Fibroblast of peridontal ligament (primary cell): ENCODE data around the gene ACTN2.

Experiments
- DNase-seq: peaks from one replicate; pipeline ENCODE4 v3.0.0-alpha.2; 2010; ENCODE audit errors: extremely low read depth

ACTN2 gene

GRCh38 chr1:236773919-236774318 is 87.6 kb downstream of the ACTN2 start:
- no peak for DNase-seq

- peak; percentile 49 for DNase-seq
These were observed 88.6 kb downstream of the ACTN2 start for GRCh38 chr1:236774926-236775325.

GRCh38 chr1:236779312-236779711 is 93.0 kb downstream of the ACTN2 start:
- no peak for DNase-seq

GRCh38 chr1:236785477-236785876 is 99.2 kb downstream of the ACTN2 start:
- no peak for DNase-seq

GRCh38 chr1:236786453-236786852 is 100.2 kb downstream of the ACTN2 start:
- no peak for DNase-seq

GRCh38 chr1:236794585-236795034 is 108.3 kb downstream of the ACTN2 start:
- DNase-seq: no peak

- DNase-seq: peak; percentile 98
These were observed 108.9 kb downstream of the ACTN2 start, which contains the start of gene MTR for GRCh38 chr1:236795035-236795756. TSS of gene MTR (plus strand) at chr1:236795292. CDS start at chr1:236795704, 412 bp downstream.

- DNase-seq: peak; percentile 58
These were observed 109.7 kb downstream of the ACTN2 start for GRCh38 chr1:236795757-236796667.

GRCh38 chr1:236799001-236799400 is 112.7 kb downstream of the ACTN2 start:
- DNase-seq: no peak

GRCh38 chr1:236800002-236800620 is 113.8 kb downstream of the ACTN2 start:
- DNase-seq: no peak

GRCh38 chr1:236800623-236801022 is 114.3 kb downstream of the ACTN2 start:
- DNase-seq: no peak

GRCh38 chr1:236802264-236802663 is 116.0 kb downstream of the ACTN2 start:
- DNase-seq: no peak

- DNase-seq: no peak
These were observed 120.3 kb downstream of the ACTN2 start for GRCh38 chr1:236806634-236807033.

GRCh38 chr1:236808005-236808404 is 121.7 kb downstream of the ACTN2 start:
- DNase-seq: no peak

GRCh38 chr1:236808564-236809130 is 122.3 kb downstream of the ACTN2 start:
- DNase-seq: peak; percentile 15

- DNase-seq: peak; percentile 21
These were observed 122.8 kb downstream of the ACTN2 start for GRCh38 chr1:236809148-236809547.

- DNase-seq: no peak
These were observed 123.7 kb downstream of the ACTN2 start for GRCh38 chr1:236810018-236810417.

- no peak for DNase-seq
These were observed 126.2 kb downstream of the ACTN2 start for GRCh38 chr1:236812334-236813030.
